OCI-LY1 (cell line): ENCODE results near the gene IGSF6.

Source experiments
- EZH2 ChIP-seq: fragments of 200-600 bp; sonication (generic), shearing (Covaris generic); IDR thresholded peaks from 2 replicates; pipeline ENCODE4 v1.8.0; 2017; ENCODE audit warnings: borderline replicate concordance, mixed run types, mild to moderate bottlenecking, antibody characterized with exemption, low read length, moderate library complexity, mixed read lengths
- TF ChIP-seq, protein P1 (sequence below): fragments of 200-600 bp; sonication (generic), shearing (Covaris generic); IDR thresholded peaks from 2 replicates; pipeline ENCODE4 v1.5.1; 2017; ENCODE audit warnings: mild to moderate bottlenecking, antibody characterized with exemption, low read length, moderate library complexity, mixed read lengths

DNA sequence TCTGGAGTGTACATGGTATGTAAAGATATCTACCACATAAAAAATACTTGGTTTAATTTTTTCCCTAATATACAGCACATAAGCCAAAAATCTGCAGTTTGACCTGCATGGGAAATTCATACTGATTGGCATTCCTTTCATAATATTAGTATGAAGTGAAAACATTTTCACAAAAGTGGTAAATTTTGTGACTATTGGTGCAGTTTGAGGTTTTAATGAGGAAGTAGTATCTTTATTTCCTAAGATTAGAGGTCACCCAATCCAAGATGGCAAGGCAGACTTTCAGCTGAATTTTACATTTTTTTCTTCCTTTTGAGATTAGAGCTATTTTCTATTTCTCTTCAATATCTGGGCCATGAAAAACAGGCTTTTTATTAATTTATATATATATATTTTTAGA lies 31.8 kb downstream of the IGSF6 start:
- TF ChIP-seq, protein P1, sequence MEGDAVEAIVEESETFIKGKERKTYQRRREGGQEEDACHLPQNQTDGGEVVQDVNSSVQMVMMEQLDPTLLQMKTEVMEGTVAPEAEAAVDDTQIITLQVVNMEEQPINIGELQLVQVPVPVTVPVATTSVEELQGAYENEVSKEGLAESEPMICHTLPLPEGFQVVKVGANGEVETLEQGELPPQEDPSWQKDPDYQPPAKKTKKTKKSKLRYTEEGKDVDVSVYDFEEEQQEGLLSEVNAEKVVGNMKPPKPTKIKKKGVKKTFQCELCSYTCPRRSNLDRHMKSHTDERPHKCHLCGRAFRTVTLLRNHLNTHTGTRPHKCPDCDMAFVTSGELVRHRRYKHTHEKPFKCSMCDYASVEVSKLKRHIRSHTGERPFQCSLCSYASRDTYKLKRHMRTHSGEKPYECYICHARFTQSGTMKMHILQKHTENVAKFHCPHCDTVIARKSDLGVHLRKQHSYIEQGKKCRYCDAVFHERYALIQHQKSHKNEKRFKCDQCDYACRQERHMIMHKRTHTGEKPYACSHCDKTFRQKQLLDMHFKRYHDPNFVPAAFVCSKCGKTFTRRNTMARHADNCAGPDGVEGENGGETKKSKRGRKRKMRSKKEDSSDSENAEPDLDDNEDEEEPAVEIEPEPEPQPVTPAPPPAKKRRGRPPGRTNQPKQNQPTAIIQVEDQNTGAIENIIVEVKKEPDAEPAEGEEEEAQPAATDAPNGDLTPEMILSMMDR = no peak
- no peak for TF ChIP-seq EZH2
